HL-60/S4 (cell line): Measurements from ENCODE around the gene PTK7.

ENCODE experiments used
- in situ Hi-C: fragments of 300-500 bp; cut with MboI; formaldehyde crosslinking; loops from 2 replicates; pipeline ENCODE4 v1.14.3; 2022; ENCODE audit warnings: low sequenced_read_pairs

PTK7 gene

GRCh38 chr6:43200541-43200940 lies 124.4 kb downstream of the PTK7 start:
- in situ Hi-C loops = no loop called here

GRCh38 chr6:43202451-43202850 lies 126.3 kb downstream of the PTK7 start:
- in situ Hi-C loops = no loop called here

DNA sequence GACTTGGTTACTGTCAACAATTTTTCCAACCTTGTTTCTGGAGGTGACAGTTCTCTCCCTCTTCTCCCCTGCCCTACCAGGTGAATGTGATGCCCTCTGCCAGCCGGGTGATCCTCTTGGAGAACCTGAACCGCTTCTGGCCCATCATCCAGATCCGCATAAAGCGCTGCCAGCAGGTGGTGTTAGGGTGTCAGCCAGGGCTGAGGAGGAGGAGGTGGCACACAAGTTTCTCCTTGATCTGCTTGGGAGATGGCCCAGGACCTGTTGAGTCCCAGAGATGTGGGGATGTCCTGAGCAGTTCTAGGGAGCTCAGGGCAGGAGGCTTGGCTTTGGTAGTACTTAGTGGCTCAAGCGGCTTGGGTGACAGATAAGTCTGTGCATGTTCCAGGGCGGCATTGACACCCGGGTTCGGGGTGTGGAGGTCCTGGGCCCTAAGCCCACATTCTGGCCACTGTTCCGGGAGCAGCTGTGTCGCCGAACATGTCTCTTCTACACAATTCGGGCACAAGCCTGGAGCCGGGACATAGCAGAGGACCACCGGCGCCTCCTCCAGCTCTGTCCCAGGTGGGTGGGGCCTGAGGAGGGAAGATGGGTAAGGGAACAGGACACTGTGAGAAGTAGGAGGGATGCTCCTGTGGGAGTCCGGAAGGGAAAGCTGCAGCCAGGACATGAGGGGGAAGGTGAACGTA lies 127.1 kb downstream of the PTK7 start:
- in situ Hi-C loops = no loop called here

DNA sequence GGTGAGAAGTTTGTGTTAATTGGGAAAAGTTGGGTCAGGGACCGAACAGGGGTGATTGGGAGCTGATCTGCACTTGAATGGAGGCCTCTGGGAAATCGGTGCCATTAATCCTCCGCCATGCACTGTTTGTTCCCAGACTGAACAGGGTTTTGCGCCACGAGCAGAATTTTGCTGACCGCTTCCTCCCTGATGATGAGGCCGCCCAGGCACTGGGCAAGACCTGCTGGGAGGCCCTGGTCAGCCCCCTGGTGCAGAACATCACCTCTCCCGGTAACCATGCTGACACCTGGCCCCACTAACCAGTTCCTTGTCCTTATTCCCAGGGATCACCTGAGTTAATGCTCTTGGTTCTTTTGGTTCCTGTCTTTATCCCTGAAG lies 127.6 kb downstream of the PTK7 start:
- in situ Hi-C loops = no loop called here

- in situ Hi-C loops = no loop called here
These were observed 128.4 kb downstream of the PTK7 start for GRCh38 chr6:43204271-43205105.

DNA sequence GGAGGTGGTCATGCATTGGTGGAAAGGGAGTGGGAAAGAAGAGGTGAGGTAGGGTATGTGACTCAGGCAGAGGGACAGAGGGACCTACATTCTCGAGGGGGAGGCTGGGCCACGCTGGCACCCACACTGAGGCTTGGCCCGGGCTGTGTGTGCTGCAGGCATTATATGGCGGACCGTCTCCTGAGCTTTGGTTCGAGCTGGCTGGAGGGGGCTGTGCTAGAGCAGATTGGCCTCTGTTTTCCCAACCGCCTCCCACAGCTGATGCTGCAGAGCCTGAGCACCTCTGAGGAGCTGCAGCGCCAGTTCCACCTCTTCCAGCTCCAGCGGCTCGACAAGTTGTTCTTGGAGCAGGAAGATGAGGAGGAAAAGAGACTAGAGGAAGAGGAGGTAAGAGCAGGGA lies 129.7 kb downstream of the PTK7 start:
- in situ Hi-C loops = no loop called here

DNA sequence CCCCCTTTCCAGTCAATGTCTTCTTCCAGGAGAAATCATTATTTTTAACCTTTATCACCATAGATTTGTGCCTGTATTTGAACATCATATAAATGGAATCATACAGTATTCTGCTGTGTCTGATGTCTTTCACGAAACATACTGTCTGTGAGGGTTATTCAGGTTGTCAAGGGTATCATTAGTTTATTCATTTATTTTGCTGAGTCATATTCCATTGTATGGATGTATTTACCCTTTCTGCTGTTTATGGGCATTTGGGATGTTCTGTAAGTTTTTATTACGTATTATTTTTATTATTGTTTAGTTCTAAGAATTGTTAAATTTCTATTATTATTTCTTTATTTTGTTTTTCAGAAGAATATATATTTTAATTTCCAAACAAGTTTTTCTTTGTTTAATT lies 131.2 kb downstream of the PTK7 start:
- in situ Hi-C loops = no loop called here
